Nephron progenitor cell (in vitro differentiated cells): ENCODE measurements around the gene NRL.

Experiments
- DNase-seq: peaks from one replicate; pipeline ENCODE4 v3.0.0; 2021
- H3K27ac Mint-ChIP-seq: 2 replicates; pipeline ENCODE4 v1.8.0; 2021; ENCODE audit warnings: mild to moderate bottlenecking, moderate library complexity, mixed read lengths
- H3K27me3 Mint-ChIP-seq: 2 replicates; pipeline ENCODE4 v1.8.0; 2021; ENCODE audit warnings: mild to moderate bottlenecking, low read depth, mixed read lengths; ENCODE audit not compliant: poor library complexity
- H3K36me3 Mint-ChIP-seq: 2 replicates; pipeline ENCODE4 v1.8.0; 2021; ENCODE audit warnings: low read depth, mixed read lengths
- H3K4me1 Mint-ChIP-seq: 2 replicates; pipeline ENCODE4 v1.8.0; 2021; ENCODE audit warnings: mixed read lengths
- H3K4me3 Mint-ChIP-seq: 2 replicates; pipeline ENCODE4 v1.8.0; 2021; ENCODE audit warnings: mild to moderate bottlenecking, moderate library complexity, mixed read lengths
- H3K9me3 Mint-ChIP-seq: 2 replicates; pipeline ENCODE4 v1.8.0; 2021; ENCODE audit warnings: mild to moderate bottlenecking, moderate library complexity, mixed read lengths
- TF ChIP-seq, protein P1 (sequence below): fragments of 200-600 bp; sonication (generic); IDR thresholded peaks from 2 replicates; pipeline ENCODE4 v1.5.0; 2021; ENCODE audit warnings: antibody characterized with exemption

The NRL gene

DNA sequence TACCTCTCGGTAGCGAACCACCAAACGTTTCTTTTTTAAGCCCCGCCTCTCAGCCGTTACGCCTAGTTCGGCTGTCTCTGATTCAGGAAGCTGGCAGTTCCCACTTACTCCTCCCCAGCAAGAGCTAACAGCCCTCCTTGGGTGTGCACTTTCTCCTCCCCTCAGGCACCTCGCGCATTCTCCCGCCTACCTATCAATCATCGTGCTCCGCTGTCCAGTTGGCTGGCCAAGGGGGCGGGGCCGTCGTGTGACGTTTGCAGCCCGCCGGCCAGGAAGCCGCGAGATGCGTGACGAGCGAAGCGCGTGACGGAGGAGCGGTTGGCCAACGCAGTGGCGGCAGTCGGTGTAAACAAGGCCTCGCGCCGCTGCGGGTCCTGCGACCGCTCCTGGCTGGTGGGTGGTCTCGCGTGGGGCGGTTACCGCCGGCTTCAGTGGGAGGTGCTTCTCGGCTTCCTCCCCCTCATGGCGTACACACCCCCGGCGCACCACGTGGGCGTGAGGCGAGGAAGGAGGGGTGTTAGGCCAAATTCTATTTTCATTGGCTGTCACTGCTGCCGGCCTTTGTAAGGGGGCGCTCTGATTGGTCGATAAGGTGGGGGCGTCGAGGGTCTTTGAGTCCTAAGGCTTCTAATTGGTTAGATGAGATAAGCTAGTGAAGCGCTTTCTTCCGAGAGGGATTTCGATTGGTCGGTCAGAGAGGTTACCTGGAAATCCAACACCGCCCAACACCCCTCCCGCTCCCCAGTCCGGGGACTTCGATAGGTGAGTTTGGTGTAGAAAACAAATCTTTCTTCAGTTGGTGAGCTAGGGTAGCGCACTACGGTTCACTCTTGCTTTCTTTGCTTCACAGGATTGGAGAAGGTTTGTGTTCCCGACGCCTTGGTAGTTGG, at the start of gene NRL, which contains the start of gene DCAF11:
NRL (minus strand) TSS at position 418 of the 890 bp plus-strand sequence. CDS start 32,101 bp downstream, outside the sequence.
DCAF11 (plus strand) TSS at position 246 of the 890 bp plus-strand sequence. CDS start 818 bp downstream, outside the sequence.
- Mint-ChIP-seq H3K27me3 (peaks cover 10% of the 10 kb centered on the region), H3K27ac (peak within 1 kb of the TSS; percentile 100), H3K4me1 (peaks cover 17% of the 10 kb centered on the region), H3K9me3 (no peaks in the 10 kb centered on the region), H3K4me3 (peak within 1 kb of the TSS; percentile 98), H3K36me3 (peaks cover 33% of the 10 kb centered on the region)
- TF ChIP-seq, protein P1, sequence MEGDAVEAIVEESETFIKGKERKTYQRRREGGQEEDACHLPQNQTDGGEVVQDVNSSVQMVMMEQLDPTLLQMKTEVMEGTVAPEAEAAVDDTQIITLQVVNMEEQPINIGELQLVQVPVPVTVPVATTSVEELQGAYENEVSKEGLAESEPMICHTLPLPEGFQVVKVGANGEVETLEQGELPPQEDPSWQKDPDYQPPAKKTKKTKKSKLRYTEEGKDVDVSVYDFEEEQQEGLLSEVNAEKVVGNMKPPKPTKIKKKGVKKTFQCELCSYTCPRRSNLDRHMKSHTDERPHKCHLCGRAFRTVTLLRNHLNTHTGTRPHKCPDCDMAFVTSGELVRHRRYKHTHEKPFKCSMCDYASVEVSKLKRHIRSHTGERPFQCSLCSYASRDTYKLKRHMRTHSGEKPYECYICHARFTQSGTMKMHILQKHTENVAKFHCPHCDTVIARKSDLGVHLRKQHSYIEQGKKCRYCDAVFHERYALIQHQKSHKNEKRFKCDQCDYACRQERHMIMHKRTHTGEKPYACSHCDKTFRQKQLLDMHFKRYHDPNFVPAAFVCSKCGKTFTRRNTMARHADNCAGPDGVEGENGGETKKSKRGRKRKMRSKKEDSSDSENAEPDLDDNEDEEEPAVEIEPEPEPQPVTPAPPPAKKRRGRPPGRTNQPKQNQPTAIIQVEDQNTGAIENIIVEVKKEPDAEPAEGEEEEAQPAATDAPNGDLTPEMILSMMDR = no peak
- DNase-seq = peak; percentile 98

DNA sequence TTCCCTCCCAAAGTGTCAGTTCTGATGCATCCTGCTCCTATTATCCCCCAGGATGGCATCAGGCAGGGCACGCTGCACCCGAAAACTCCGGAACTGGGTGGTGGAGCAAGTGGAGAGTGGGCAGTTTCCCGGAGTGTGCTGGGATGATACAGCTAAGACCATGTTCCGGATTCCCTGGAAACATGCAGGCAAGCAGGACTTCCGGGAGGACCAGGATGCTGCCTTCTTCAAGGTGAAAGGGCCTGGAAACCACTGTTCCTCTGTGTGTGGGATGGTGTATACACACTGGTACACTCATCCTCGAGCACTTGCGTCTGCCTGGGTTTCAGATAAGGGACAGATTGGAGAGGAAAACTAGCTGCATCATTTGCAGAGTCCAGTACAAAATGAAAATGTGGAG, 47.3 kb upstream of the NRL start:
- TF ChIP-seq, protein P1 = no peak
- peak overlapping the region; percentile 96 for H3K27ac Mint-ChIP-seq
- no peaks in the 10 kb centered on the region for H3K9me3 Mint-ChIP-seq
- H3K27me3 Mint-ChIP-seq = no peaks in the 10 kb centered on the region
- H3K4me1 Mint-ChIP-seq = peaks cover 30% of the 10 kb centered on the region
- DNase-seq = no peak
- peak overlapping the region; percentile 91 for H3K4me3 Mint-ChIP-seq
- H3K36me3 Mint-ChIP-seq = peaks cover 47% of the 10 kb centered on the region

DNA sequence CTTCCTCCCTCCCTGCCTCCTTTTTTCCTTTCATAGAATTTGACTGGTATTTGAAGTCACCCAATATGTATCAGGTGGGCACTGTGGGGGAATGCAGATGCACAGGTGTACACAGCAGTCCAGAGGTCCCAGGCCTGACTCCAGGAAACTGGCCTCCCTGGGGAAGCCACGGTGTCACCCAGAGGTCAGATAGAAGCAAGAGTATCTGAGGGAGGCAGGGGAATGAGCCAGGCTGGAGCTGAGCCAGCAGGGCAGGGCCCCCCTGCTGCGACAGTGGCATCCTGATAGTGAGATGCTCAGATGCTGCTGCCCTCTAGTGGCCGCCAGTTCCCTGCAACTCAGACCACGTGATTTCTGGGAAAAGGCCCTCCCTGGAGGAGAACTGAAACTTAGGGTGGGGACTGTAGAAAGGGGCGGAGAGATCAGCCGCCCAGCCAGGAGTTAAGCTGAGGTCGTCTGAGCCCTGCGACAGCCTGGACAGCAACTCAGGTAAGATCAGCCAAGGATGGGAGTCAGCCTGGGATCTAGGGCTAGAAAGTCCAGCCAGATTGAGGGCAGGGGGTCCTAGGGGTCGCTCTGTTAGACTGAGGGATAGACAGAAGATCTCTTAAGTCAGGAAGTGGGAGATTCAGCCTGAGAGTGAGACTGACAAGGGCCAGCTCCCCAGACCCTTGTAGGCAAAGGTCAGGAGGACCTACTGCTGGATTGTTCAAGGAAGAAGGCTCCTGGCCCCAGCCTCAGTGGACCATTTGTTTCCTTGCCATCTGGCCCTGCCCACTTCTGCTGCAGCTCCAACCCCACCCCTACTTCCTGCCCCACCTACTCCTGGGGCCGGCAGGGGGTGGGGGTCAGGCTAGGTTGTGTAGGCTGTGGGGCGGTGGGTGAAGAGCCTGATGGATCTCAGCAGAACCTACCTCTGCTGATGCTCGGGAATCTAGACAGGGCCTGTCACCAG, 46.4 kb upstream of the NRL start, which contains the start of gene IRF9:
IRF9 (plus strand) TSS at position 416 of the 955 bp plus-strand sequence. CDS start 880 bp downstream, outside the sequence.
- Mint-ChIP-seq H3K4me1 (peaks cover 30% of the 10 kb centered on the region), H3K36me3 (peaks cover 45% of the 10 kb centered on the region), H3K27me3 (no peaks in the 10 kb centered on the region), H3K4me3 (peak within 1 kb of the TSS; percentile 91), H3K9me3 (no peaks in the 10 kb centered on the region), H3K27ac (peak within 1 kb of the TSS; percentile 99)
- peak; percentile 99 for DNase-seq
- TF ChIP-seq, protein P1 = peak; percentile 90

DNA sequence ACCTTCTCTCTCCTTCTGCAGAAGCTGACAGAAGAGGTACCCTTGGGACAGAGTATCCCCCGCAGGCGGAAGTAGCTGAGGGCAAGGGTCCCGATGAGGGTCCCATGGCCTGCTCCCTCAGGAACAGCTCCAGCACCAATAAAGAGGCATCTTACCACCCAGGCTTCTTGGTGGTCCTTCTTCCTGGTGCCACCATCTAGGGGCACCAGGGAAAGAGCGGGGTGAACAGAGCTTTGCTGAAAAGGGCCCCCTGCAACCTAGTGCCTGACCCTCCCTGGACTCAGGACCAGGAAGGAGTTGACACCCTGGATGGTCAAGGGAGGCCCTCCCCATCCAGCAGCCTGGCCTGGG, 45.7 kb upstream of the NRL start:
- Mint-ChIP-seq H3K27me3 (no peaks in the 10 kb centered on the region), H3K27ac (no peak overlapping the region), H3K4me1 (peaks cover 30% of the 10 kb centered on the region)

DNA sequence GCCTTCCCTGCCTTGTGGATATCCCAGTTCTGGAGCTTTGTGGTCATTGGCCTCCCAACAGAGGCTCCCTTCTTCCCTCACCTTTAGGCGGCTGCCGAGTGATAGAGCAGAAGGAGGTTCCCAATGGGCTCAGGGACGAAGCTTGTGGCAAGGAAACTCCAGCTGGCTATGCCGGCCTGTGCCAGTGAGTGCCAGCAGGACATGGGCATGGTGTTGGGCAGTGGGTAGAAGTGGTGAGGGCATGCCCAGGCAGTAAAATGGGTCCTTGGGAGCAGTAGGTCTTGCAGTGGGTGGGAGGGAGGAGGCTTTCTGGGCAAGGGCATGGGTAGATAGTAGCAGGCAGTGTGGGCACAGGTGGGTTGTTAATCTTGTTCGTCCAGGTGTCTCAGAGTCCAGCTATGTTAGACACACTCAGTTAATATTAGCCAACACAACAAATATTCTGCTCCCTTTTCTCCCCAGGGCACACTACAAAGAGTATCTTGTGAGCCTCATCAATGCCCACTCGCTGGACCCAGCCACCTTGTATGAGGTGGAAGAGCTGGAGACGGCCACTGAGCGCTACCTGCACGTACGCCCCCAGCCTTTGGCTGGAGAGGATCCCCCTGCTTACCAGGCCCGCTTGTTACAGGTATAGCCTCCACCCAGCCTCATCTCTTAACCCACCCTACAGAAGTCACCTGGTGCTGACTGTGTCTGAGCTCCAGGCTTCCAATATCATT, 45.2 kb upstream of the NRL start:
- H3K36me3 Mint-ChIP-seq = peaks cover 42% of the 10 kb centered on the region

More for the DNA sequence above, 45.7 kb upstream of the NRL start:
- no peak overlapping the region for H3K4me3 Mint-ChIP-seq
- no peaks in the 10 kb centered on the region for H3K9me3 Mint-ChIP-seq
- no peak for DNase-seq
- TF ChIP-seq, protein P1 = no peak
- peaks cover 45% of the 10 kb centered on the region for H3K36me3 Mint-ChIP-seq

More for the DNA sequence above, 45.2 kb upstream of the NRL start:
- Mint-ChIP-seq H3K27ac (no peak overlapping the region), H3K4me1 (peaks cover 30% of the 10 kb centered on the region), H3K9me3 (no peaks in the 10 kb centered on the region), H3K27me3 (no peaks in the 10 kb centered on the region), H3K4me3 (no peak overlapping the region)
- DNase-seq = no peak
- TF ChIP-seq, protein P1 = no peak
